Astrocyte (in vitro differentiated cells and primary cell): ENCODE results near the gene DCTN1. TPM values are rescaled to one million over a fixed set of nuclear protein-coding genes. Genes with fewer than 3 reads are reported as not detected.

Experiments used
- DNase-seq: peaks from one replicate; pipeline ENCODE4 v3.0.0-alpha.2; 2010; ENCODE audit warnings: low read depth
- FAIRE-seq: peaks from 2 replicates; lab custom pipeline; 2011; peaks lifted over from hg19 to GRCh38; lab: Jason Lieb, UNC
- H2AFZ ChIP-seq: 2 replicates; pipeline ENCODE4 v1.6.0; 2012; ENCODE audit warnings: low read depth, low read length, inconsistent platforms
- H3K27ac ChIP-seq: 2 replicates; pipeline ENCODE4 v1.5.1; 2011; ENCODE audit warnings: low read depth, low read length, inconsistent platforms
- H3K27me3 ChIP-seq: 2 replicates; pipeline ENCODE4 v1.6.0; 2011; ENCODE audit warnings: low read length, inconsistent platforms; ENCODE audit not compliant: insufficient read depth
- H3K36me3 ChIP-seq: 2 replicates; pipeline ENCODE4 v1.5.1; 2011; ENCODE audit warnings: low read length, inconsistent platforms; ENCODE audit not compliant: insufficient read depth
- H3K4me1 ChIP-seq: 2 replicates; pipeline ENCODE4 v1.5.1; 2011; ENCODE audit warnings: low read length, inconsistent platforms; ENCODE audit not compliant: insufficient read depth
- H3K4me2 ChIP-seq: 2 replicates; pipeline ENCODE4 v1.6.0; 2012; ENCODE audit warnings: low read length, inconsistent platforms
- H3K4me3 ChIP-seq: 2 replicates; pipeline ENCODE4 v1.5.1; 2011; ENCODE audit warnings: low read depth, mild to moderate bottlenecking, low read length, inconsistent platforms; ENCODE audit not compliant: insufficient read depth
- H3K79me2 ChIP-seq: 2 replicates; pipeline ENCODE4 v1.6.0; 2012; ENCODE audit warnings: mild to moderate bottlenecking, low read length, inconsistent platforms; ENCODE audit not compliant: insufficient read depth
- H3K9ac ChIP-seq: 2 replicates; pipeline ENCODE4 v1.6.0; 2012; ENCODE audit warnings: mild to moderate bottlenecking, low read length, inconsistent platforms
- H3K9me3 ChIP-seq: 2 replicates; pipeline ENCODE4 v1.5.1; 2012; ENCODE audit warnings: low read depth, mild to moderate bottlenecking, low read length, inconsistent platforms; ENCODE audit not compliant: insufficient read depth
- H4K20me1 ChIP-seq: 2 replicates; pipeline ENCODE4 v1.6.0; 2012; ENCODE audit warnings: low read length, inconsistent platforms; ENCODE audit not compliant: insufficient read depth
- H3K27ac Mint-ChIP-seq: one replicate; pipeline ENCODE4 v1.8.0; 2021; ENCODE audit warnings: mild to moderate bottlenecking, mixed read lengths; ENCODE audit not compliant: unreplicated experiment
- H3K27me3 Mint-ChIP-seq: one replicate; pipeline ENCODE4 v1.8.0; 2021; ENCODE audit warnings: low read depth, mixed read lengths; ENCODE audit not compliant: unreplicated experiment
- H3K36me3 Mint-ChIP-seq: one replicate; pipeline ENCODE4 v1.8.0; 2021; ENCODE audit warnings: low read depth, mixed read lengths; ENCODE audit not compliant: unreplicated experiment
- H3K4me1 Mint-ChIP-seq: one replicate; pipeline ENCODE4 v1.8.0; 2021; ENCODE audit warnings: low read depth, mixed read lengths; ENCODE audit not compliant: unreplicated experiment
- H3K4me3 Mint-ChIP-seq: one replicate; pipeline ENCODE4 v1.8.0; 2021; ENCODE audit warnings: mild to moderate bottlenecking, moderate library complexity, mixed read lengths; ENCODE audit not compliant: unreplicated experiment
- H3K9me3 Mint-ChIP-seq: one replicate; pipeline ENCODE4 v1.8.0; 2021; ENCODE audit warnings: mild to moderate bottlenecking, mixed read lengths; ENCODE audit not compliant: unreplicated experiment
- EZH2 ChIP-seq: IDR thresholded peaks from 2 replicates; pipeline ENCODE4 v1.6.1; 2012; ENCODE audit warnings: mild to moderate bottlenecking, low read length, inconsistent platforms; ENCODE audit not compliant: insufficient read depth
- total RNA-seq: library from RNA; stranded (reverse); gene quantifications from 2 replicates; pipeline ENCODE4 v1.2.1, GENCODE V29; 2021
- TF ChIP-seq, protein P1 (sequence below): IDR thresholded peaks from 2 replicates; pipeline ENCODE4 v1.5.1; 2011; ENCODE audit warnings: low read depth, mild to moderate bottlenecking, inconsistent platforms, low read length, moderate library complexity; ENCODE audit not compliant: insufficient read depth

DCTN1 gene
- total RNA-seq, 1 donor from 2014 or later = 215 TPM

DNA sequence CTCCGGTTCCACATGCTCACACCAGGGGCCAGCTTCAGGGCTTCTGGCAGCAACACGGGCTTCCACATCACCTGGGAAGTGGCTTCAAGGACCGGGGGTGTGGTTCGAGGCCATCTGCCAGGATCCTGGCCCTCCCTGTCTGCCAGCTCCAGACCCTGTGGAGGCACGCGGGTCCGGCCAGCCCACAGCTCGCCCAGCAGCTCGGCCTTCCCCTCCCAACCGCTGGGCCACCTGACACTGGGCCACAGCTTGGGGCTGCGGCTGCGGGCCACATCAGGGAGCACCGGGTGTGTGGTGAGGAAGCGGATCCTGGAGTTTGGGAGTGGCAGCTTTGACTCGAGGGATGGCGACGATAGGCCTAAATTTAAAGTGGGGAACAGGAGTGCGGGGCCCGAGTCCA is 34.3 kb upstream of the DCTN1 start:
- Histone ChIP-seq H2AFZ (peak overlapping the region; percentile 87), H3K79me2 (no peaks in the 10 kb centered on the region), H3K9me3 (no peaks in the 10 kb centered on the region), H3K4me2 (peak overlapping the region; percentile 78), H3K4me3 (peak overlapping the region; percentile 38), H3K9ac (no peak overlapping the region), H3K27ac (no peak overlapping the region), H3K4me1 (peaks cover 14% of the 10 kb centered on the region), H4K20me1 (no peaks in the 10 kb centered on the region), H3K36me3 (no peaks in the 10 kb centered on the region), H3K27me3 (peaks cover 8% of the 10 kb centered on the region)
- TF ChIP-seq, protein P1, sequence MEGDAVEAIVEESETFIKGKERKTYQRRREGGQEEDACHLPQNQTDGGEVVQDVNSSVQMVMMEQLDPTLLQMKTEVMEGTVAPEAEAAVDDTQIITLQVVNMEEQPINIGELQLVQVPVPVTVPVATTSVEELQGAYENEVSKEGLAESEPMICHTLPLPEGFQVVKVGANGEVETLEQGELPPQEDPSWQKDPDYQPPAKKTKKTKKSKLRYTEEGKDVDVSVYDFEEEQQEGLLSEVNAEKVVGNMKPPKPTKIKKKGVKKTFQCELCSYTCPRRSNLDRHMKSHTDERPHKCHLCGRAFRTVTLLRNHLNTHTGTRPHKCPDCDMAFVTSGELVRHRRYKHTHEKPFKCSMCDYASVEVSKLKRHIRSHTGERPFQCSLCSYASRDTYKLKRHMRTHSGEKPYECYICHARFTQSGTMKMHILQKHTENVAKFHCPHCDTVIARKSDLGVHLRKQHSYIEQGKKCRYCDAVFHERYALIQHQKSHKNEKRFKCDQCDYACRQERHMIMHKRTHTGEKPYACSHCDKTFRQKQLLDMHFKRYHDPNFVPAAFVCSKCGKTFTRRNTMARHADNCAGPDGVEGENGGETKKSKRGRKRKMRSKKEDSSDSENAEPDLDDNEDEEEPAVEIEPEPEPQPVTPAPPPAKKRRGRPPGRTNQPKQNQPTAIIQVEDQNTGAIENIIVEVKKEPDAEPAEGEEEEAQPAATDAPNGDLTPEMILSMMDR = no peak
- TF ChIP-seq EZH2 = no peak
- H3K27ac Mint-ChIP-seq = no peak overlapping the region
- no peaks in the 10 kb centered on the region for H3K36me3 Mint-ChIP-seq
- H3K4me1 Mint-ChIP-seq = peaks cover 3% of the 10 kb centered on the region
- H3K9me3 Mint-ChIP-seq = no peaks in the 10 kb centered on the region
- peaks cover 25% of the 10 kb centered on the region for H3K27me3 Mint-ChIP-seq
- FAIRE-seq = no peak
- H3K4me3 Mint-ChIP-seq = no peak overlapping the region
- DNase-seq = no peak

DNA sequence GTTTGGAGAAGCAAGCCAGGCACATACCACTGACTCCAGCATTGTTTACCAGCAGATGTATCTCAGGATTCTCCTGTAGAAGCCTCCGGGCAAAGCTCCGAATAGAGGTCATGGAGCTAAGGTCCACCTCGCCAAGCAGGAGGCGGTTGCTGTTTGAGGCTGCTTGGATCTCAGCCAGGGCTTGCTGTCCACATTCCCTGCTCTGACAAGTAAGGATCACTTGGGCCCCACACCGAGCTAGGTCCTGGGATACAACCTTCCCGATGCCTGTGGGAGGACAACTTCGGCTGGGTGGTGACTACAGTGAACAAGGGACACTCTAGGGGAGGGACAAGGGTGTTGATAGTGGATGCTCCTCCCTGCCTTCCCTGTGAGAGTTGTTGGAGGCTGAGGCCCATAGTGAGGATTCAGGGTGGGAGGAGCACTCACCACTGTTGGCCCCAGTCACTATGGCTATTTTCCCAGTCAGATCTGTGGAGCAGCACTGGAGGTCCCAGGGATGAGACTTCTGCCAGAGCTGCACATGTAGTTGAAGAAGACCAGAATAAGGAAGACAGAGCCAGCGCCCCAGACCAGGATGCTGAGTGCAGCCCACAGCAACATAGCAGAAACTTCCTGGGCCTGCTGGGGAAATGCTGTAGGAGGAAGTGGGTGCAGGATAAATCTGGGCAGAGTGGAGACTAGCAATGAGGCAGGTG is 33.0 kb upstream of the DCTN1 start:
- peaks cover 8% of the 10 kb centered on the region for H3K27me3 ChIP-seq
- H3K79me2 ChIP-seq = no peaks in the 10 kb centered on the region
- H3K36me3 ChIP-seq = no peaks in the 10 kb centered on the region
- H3K4me3 Mint-ChIP-seq = no peak overlapping the region
- no peaks in the 10 kb centered on the region for H4K20me1 ChIP-seq
- no peaks in the 10 kb centered on the region for H3K9me3 ChIP-seq
- TF ChIP-seq, protein P1 = no peak
- no peak for TF ChIP-seq EZH2
- H3K27ac Mint-ChIP-seq = no peak overlapping the region
- DNase-seq = no peak
- H3K36me3 Mint-ChIP-seq = no peaks in the 10 kb centered on the region
- H3K4me2 ChIP-seq = no peak overlapping the region
- H3K4me1 Mint-ChIP-seq = peaks cover 3% of the 10 kb centered on the region
- H3K9me3 Mint-ChIP-seq = peaks cover 2% of the 10 kb centered on the region
- no peak overlapping the region for H2AFZ ChIP-seq
- H3K9ac ChIP-seq = no peak overlapping the region
- H3K27me3 Mint-ChIP-seq = peaks cover 26% of the 10 kb centered on the region
- FAIRE-seq = no peak
- no peak overlapping the region for H3K27ac ChIP-seq
- no peak overlapping the region for H3K4me3 ChIP-seq
- peaks cover 14% of the 10 kb centered on the region for H3K4me1 ChIP-seq

DNA sequence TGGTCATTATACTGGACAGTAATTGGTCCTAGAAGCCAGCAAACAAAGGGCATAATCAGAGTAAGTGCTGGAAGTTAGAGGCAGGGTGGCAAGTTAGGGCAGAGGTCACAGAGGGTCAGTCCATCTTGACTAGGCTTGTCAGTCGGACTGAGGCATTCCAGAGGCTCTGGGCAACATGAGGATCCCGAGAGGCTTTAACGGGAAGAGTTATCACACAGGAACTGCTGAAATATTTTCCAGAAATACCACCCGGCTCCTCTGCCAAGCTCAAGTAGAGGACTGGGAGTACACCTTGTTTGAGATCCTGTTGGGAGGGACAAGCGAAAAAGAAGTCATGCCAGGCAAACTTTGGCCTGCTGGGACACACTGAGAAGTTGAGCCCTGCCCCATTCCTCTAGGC is 27.6 kb upstream of the DCTN1 start:
- FAIRE-seq (no peak), DNase-seq (no peak)
- H3K4me1 Mint-ChIP-seq = peaks cover 15% of the 10 kb centered on the region
- no peaks in the 10 kb centered on the region for H3K36me3 Mint-ChIP-seq
- Histone ChIP-seq H3K9ac (no peak overlapping the region), H3K9me3 (no peaks in the 10 kb centered on the region), H3K4me2 (no peak overlapping the region), H3K27ac (no peak overlapping the region), H3K4me1 (peaks cover 10% of the 10 kb centered on the region), H3K36me3 (no peaks in the 10 kb centered on the region), H3K27me3 (no peaks in the 10 kb centered on the region), H3K4me3 (no peak overlapping the region), H4K20me1 (no peaks in the 10 kb centered on the region), H2AFZ (no peak overlapping the region), H3K79me2 (no peaks in the 10 kb centered on the region)
- TF ChIP-seq EZH2 = no peak
- TF ChIP-seq, protein P1 = no peak
- no peak overlapping the region for H3K27ac Mint-ChIP-seq
- no peak overlapping the region for H3K4me3 Mint-ChIP-seq
- peaks cover 11% of the 10 kb centered on the region for H3K27me3 Mint-ChIP-seq
- H3K9me3 Mint-ChIP-seq = peaks cover 3% of the 10 kb centered on the region
